ENCODE data around the gene PUDP. TPM values are rescaled to one million over a fixed set of nuclear protein-coding genes. Genes with fewer than 3 reads are reported as not detected.

PUDP gene
- total RNA-seq, 4 donors from 2014 or later, result 11.9 to 29.2 (median 14.1) TPM

DNA sequence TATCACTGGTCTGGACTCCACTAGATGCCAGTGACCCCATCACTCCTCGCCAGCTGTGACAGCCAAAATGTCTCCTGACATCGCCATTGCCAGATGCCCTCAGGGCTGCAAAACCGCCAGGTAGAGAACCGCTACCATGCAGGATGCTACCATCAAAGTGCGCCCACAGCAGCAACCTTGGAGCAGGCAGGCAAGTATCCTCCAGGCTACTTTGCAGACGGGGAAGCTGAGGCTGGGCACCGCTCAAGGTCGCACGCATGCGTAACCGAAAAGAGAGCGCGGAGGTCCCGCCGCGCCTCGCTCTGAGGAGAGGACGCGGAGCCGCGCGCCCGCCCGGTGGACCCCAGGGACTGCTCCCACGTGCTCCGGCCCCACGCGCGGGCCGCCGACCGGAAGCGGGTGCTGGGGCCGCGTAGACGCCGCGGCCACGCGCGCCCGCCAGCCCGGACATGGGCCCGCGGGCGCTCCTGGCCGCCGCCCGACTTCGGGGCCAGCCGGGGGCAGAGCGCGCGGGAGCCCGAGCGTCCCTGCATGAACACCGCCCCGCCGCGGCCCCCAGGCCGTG is 458 bp downstream of the PUDP start, which contains the start of gene STS:
Gene STS (plus strand): TSS at position 300 of the 565 bp plus-strand sequence. CDS start 105,488 bp downstream, outside the sequence.
- TF ChIP-seq, protein P1, sequence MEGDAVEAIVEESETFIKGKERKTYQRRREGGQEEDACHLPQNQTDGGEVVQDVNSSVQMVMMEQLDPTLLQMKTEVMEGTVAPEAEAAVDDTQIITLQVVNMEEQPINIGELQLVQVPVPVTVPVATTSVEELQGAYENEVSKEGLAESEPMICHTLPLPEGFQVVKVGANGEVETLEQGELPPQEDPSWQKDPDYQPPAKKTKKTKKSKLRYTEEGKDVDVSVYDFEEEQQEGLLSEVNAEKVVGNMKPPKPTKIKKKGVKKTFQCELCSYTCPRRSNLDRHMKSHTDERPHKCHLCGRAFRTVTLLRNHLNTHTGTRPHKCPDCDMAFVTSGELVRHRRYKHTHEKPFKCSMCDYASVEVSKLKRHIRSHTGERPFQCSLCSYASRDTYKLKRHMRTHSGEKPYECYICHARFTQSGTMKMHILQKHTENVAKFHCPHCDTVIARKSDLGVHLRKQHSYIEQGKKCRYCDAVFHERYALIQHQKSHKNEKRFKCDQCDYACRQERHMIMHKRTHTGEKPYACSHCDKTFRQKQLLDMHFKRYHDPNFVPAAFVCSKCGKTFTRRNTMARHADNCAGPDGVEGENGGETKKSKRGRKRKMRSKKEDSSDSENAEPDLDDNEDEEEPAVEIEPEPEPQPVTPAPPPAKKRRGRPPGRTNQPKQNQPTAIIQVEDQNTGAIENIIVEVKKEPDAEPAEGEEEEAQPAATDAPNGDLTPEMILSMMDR (IDR thresholded peaks at IDR 0.05), result no peak
- TF ChIP-seq EP300 (IDR thresholded peaks at IDR 0.05) (no peak), POLR2A (IDR thresholded peaks at IDR 0.05) (no peak)
- 0% methylated on average over 4 to 9 of the region's 61 CpGs for WGBS, 2 donors
- H3K4me3 ChIP-seq, result peak within 1 kb of the TSS; percentile 65 to 80 (median 74)
- no peaks in the 10 kb centered on the region for H3K9me3 ChIP-seq
- peak; percentile 4 to 14 for DNase-seq (ENCODE audit: low spot score in 2 of 2)
- H3K4me1 ChIP-seq, result peaks cover 0 to 8% (median 0%) of the 10 kb centered on the region in 4 donors
- no peaks in the 10 kb centered on the region for H3K36me3 ChIP-seq
- no peaks in the 10 kb centered on the region for H3K27me3 ChIP-seq
- peak within 1 kb of the TSS; percentile 73 to 93 (median 90) for H3K27ac ChIP-seq

DNA sequence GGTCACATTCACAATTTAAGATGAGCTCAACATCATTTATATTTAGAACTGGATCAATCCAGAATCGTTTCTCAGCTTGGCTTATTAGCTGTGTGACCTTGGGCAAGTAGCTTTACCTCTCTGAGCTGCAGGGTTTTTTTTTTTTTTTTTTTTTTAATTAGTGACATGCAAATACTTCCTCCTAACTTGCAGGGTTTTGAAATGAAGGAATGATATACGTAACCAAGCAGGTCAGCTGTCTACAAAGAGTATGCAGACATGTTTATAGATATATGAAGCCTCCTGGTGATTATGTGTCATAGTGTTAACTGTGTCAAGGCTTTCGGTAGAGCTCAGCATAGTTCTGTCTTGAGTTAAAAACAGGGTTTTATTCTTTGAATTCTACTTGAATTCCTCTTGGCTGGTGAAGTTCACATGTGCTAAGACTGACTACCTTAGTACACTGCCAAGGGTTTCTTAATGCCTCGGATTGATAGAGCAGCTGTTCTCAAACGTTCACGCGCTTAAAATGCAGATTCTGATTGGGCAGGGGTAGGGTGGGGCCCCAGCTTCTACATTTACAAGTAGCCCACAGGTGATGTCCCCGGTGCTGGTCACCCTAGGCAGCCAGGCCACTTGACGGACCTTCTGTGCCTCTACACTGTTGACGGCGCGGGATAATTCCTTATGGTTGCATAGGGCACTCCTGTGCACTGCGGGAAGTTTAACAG is 1.1 kb downstream of the PUDP start:
- Histone ChIP-seq H3K9me3 (no peaks in the 10 kb centered on the region), H3K4me3 (peak overlapping the region; percentile 65 to 80 (median 74)), H3K36me3 (no peaks in the 10 kb centered on the region), H3K27me3 (no peaks in the 10 kb centered on the region), H3K27ac (peak overlapping the region; percentile 73 to 93 (median 90)), H3K4me1 (peaks cover 0 to 8% (median 0%) of the 10 kb centered on the region in 4 donors)
- TF ChIP-seq, protein P1 (IDR thresholded peaks at IDR 0.05), result no peak
- TF ChIP-seq EP300 (IDR thresholded peaks at IDR 0.05) (no peak), POLR2A (IDR thresholded peaks at IDR 0.05) (no peak)
- DNase-seq (ENCODE audit: low spot score in 2 of 2), result peak in 1 of 2 donors; percentile 5
- 25 to 29% methylated on average over 8 to 13 of the region's 13 CpGs for WGBS, 2 donors

DNA sequence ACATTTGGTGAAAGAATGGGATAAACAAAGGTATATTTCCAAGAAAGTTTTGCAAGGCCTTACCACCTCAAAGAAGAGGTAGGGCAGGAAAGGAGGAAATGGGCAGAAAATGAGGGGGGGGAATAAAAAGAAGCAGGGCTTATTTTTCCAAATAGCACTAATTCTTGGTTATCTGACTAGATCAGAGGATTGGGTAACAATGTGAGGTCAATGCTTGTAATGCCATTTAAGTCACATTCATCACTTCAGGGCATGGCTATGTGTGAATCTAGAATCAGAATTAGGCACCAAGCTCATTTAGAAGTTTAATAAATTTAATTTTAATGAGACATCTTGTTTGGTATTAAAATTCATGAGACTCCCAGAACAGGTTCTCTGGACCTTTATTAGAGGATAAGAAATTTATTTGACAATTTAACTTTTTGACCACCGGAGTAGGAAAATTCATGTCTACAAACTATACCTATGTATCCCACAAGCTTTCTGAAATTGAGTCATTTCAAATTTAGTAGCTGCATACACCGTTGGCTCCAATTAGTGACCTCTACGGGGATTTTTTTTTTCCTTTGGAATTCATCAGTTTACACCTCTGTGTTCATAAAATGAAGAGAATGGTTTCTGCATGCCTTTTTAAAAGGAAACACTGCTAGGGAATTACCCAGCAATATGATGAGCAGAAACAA is 1.8 kb downstream of the PUDP start:
- H3K9me3 ChIP-seq, result no peaks in the 10 kb centered on the region
- peaks cover 0 to 8% (median 0%) of the 10 kb centered on the region in 4 donors for H3K4me1 ChIP-seq
- TF ChIP-seq, protein P1 (IDR thresholded peaks at IDR 0.05), result no peak
- no peak for TF ChIP-seq POLR2A (IDR thresholded peaks at IDR 0.05)
- TF ChIP-seq EP300 (IDR thresholded peaks at IDR 0.05), result no peak
- H3K4me3 ChIP-seq, result no peak overlapping the region
- no peaks in the 10 kb centered on the region for H3K36me3 ChIP-seq
- H3K27me3 ChIP-seq, result no peaks in the 10 kb centered on the region
- WGBS, 2 donors, result 79 to 89% methylated on average over 3 of the region's 3 CpGs
- no peak for DNase-seq (ENCODE audit: low spot score in 2 of 2)
- H3K27ac ChIP-seq, result peak overlapping the region in 2 of 4 donors; percentile 18 to 19

DNA sequence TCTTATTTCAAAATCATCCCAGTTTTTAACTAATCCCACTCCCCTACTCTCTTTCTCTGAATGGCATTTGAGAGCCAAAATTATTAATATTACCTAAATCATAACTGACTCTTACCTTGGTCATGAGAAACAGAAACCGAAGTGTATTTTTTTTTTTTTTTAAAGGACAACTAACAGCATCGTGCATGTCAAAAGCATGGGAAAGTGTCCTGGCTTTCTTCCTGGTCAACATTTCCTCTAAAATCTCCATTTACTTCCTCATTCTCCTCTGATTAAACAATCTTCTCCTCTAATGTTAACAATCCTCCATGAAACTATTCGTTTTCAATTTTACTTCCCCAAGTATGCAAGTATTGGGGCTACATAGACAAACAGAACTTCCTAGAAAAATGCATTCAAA is 2.5 kb downstream of the PUDP start:
- DNase-seq (ENCODE audit: low spot score in 2 of 2), result no peak
- H3K4me3 ChIP-seq, result no peak overlapping the region
- peaks cover 0 to 8% (median 0%) of the 10 kb centered on the region in 4 donors for H3K4me1 ChIP-seq
- H3K9me3 ChIP-seq, result no peaks in the 10 kb centered on the region
- H3K27ac ChIP-seq, result peak overlapping the region in 2 of 4 donors; percentile 18 to 19
- 7 to 24% methylated on average over 3 of the region's 3 CpGs for WGBS, 2 donors
- TF ChIP-seq, protein P1 (IDR thresholded peaks at IDR 0.05), result no peak
- TF ChIP-seq EP300 (IDR thresholded peaks at IDR 0.05) (no peak), POLR2A (IDR thresholded peaks at IDR 0.05) (no peak)
- no peaks in the 10 kb centered on the region for H3K27me3 ChIP-seq
- no peaks in the 10 kb centered on the region for H3K36me3 ChIP-seq
